ENCODE results near the gene CORO7.

Gene CORO7

GRCh38 chr16:4332623-4333307 lies 83.6 kb downstream of the CORO7 start:
- DNase-seq: no peak

GRCh38 chr16:4332083-4332482 lies 84.3 kb downstream of the CORO7 start:
- DNase-seq: no peak

GRCh38 chr16:4330277-4330874 lies 86.0 kb downstream of the CORO7 start:
- peak; percentile 57 for DNase-seq

GRCh38 chr16:4328782-4329775 lies 87.3 kb downstream of the CORO7 start:
- DNase-seq: no peak

GRCh38 chr16:4328046-4328781 lies 88.2 kb downstream of the CORO7 start:
- peak; percentile 67 for DNase-seq

GRCh38 chr16:4327386-4328045 lies 88.9 kb downstream of the CORO7 start:
- no peak for DNase-seq

- no peak for DNase-seq
Observed at GRCh38 chr16:4325253-4325758, 91.1 kb downstream of the CORO7 start.

GRCh38 chr16:4324492-4325252 lies 91.7 kb downstream of the CORO7 start:
- DNase-seq: no peak

GRCh38 chr16:4323845-4324488 lies 92.4 kb downstream of the CORO7 start:
- DNase-seq: no peak

GRCh38 chr16:4323071-4323844 lies 93.1 kb downstream of the CORO7 start:
- DNase-seq: no peak

GRCh38 chr16:4322121-4323052 lies 94.0 kb downstream of the CORO7 start:
- no peak for DNase-seq

- DNase-seq: no peak
Observed at GRCh38 chr16:4321286-4322120, 94.9 kb downstream of the CORO7 start.

- DNase-seq: no peak
Observed at GRCh38 chr16:4320571-4321137, 95.7 kb downstream of the CORO7 start.

- DNase-seq: peak; percentile 33
Observed at GRCh38 chr16:4319454-4320421, 96.7 kb downstream of the CORO7 start.

- no peak for DNase-seq
Observed at GRCh38 chr16:4318967-4319366, 97.4 kb downstream of the CORO7 start.

- DNase-seq: no peak
Observed at GRCh38 chr16:4318451-4318910, 97.9 kb downstream of the CORO7 start.
